Measurements from ENCODE around the gene USP14. TPM values are rescaled to one million over a fixed set of nuclear protein-coding genes. Genes with fewer than 3 reads are reported as not detected.

The USP14 gene
- polyA plus RNA-seq, 3 donors: 57.1 to 69.6 (median 62.5) TPM

DNA sequence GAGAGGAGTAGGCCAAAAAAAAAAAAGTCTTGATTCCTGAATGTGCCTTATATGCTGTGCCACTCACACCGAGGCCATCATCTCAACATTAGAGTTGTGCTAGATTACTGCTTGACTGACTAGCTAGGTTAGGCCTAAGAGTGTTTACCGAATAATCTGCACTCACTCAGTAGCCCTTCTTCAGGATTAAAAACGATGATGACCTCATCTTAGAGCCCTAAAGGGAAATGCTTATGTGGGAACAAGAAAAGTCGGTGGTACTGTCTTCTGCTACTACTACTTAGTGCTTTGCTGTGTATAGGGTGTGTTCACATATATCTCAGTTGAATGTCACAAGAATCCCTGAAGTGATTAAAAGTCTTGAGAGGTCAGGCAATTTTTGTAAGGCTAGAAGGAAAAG, 55.1 kb downstream of the USP14 start:
- no peak for DNase-seq (ENCODE audit: extremely low read depth in 1 of 11, low read depth in 9 of 11, low spot score in 4 of 11)

DNA sequence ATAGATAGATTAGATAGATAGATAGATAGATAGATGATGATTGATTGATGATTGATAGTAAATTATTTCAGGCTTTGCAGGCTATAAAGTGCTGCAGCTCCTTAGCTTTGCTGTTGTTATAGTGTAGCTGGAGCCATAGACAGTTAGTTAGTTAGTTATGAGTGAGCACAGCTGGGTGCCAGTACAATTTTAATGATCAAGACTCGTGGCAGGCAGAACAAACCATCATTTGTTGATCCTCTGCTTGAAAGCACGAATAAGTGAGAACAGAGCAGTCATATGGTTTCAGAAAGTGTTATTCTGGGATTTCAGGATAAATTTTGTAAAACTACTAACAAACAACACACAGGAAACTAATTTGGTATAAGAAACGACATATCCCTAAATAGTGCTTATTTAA, 55.6 kb downstream of the USP14 start:
- no peak for DNase-seq (ENCODE audit: extremely low read depth in 1 of 11, low read depth in 9 of 11, low spot score in 4 of 11)

DNA sequence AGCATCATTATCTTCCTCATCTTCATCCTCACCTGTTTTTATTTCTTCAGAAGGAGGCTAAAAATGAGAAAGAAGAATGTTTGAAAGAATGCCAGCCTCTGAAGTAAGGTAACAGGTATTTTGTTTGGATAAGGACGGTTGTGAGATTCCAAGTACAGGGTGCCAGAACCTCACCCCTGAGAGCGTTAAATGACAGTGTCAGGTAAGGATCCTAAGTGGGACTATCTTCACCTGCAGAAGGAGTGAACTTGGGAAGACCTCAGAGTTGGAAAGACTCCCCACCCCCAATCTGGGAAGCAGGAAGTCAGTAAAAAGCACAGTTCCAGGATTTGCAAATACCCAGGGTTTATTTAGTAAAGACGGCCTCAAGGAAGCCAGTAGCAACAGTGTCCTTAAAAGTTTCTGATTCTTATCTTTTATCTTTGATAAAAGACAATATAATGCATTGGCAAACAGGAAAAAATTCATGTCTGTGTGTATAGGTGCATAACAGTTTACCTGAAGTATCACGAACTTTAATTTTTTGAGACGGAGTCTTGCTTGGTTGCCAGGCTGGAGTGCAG, 57.2 kb downstream of the USP14 start:
- DNase-seq (ENCODE audit: extremely low read depth in 1 of 11, low read depth in 9 of 11, low spot score in 4 of 11): no peak

DNA sequence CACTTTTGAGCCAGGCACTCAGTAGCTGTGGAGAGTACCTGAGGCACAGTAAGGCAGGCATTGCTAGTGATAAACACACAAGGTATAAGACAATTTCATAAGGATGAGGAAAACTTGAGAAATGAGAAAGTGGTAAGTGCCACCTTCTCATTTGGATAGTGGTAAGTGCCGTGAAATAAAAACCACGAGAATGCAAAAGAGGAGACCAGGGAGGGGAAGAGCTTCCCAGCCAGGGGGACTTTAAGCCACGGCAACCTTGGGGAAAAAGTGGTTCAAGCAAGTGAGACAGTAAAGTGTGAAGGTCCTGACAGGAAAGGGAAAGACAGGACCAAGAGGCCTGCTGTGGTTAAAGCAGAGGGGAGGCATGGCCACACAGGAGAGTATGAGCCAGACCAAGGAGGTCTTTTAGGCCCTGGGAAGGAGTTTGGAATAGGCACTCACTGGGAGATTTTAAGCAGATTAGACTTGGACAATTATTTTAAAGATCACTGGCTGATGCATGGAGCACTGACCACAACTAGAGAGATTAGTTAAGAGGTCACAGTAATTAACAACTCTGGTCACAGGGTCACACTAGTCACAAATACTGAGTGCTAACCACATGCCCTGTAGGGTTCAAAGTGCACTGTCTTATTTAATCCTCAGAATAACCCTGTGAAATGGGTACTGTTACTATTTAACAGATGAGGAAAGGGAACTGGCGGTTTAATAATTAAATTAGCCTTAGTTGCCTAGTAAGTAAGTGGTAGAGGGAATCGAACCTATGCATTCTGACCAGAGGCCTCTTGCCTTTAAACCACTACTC, 59.4 kb downstream of the USP14 start:
- peak in 1 of 11 donors; percentile 2 for DNase-seq (ENCODE audit: extremely low read depth in 1 of 11, low read depth in 9 of 11, low spot score in 4 of 11)

DNA sequence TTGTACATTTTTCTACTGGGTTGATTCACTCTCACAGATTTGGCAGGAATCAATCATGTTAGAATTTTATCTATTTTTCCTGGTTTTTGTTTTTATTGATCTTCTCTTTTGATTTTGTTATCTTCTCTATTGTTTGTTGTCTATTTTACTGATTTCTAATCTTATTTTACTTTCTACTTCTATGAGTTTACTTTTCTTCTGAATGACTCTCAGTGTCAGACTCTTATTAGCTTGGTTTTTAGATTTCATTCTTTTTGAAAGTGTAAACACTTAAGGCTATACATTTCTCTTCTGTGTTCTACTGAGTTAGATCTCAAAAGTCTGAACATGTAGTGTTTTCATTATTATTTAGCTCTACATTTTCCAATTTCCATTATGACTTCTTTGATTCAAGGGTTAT, 62.4 kb downstream of the USP14 start:
- DNase-seq (ENCODE audit: extremely low read depth in 1 of 11, low read depth in 9 of 11, low spot score in 4 of 11): no peak

- DNase-seq (ENCODE audit: extremely low read depth in 1 of 11, low read depth in 9 of 11, low spot score in 4 of 11): no peak
These were observed 67.4 kb downstream of the USP14 start for GRCh38 chr18:225745-226144.

- DNase-seq (ENCODE audit: extremely low read depth in 1 of 11, low read depth in 9 of 11, low spot score in 4 of 11): no peak
These were observed 69.0 kb downstream of the USP14 start for GRCh38 chr18:227374-227773.

- no peak for DNase-seq (ENCODE audit: extremely low read depth in 1 of 11, low read depth in 9 of 11, low spot score in 4 of 11)
These were observed 69.5 kb downstream of the USP14 start for GRCh38 chr18:227902-228301.

DNA sequence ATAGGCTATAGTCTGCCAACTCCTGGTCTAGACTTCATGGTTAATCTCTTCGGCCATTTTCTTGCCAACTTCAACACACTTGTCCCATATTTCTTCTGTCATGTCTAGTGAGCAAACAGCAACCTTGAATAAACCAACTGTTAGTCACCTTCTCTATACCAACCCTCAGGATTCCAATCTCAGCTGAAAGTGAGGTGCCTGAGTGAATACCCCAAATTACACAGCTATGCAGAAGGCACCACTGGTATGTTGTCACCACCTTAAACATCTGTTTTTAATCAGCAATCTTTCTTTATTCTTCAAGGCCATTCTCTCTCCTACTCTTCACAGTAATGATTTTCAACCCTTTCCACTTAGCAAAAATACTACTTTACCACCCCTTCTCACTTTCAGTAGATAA, 70.2 kb downstream of the USP14 start:
- DNase-seq (ENCODE audit: extremely low read depth in 1 of 11, low read depth in 9 of 11, low spot score in 4 of 11): no peak

DNA sequence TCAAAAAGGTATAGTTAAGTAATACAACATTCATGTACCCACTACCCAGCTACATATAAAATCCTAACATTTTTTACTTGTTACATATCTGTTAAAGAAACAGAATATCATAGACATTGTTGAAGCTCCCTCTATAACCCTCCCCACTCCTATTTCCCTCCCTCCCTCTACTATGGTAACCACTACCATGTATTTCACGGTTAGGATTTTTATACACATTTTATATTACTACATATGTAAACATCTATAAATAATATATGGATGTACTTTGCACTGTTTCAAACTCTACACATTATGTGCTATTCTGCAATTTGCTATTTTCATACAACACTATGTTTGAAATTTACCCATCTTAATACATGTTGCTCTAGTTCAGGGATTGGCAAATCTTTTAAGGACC, 73.2 kb downstream of the USP14 start:
- no peak for DNase-seq (ENCODE audit: extremely low read depth in 1 of 11, low read depth in 9 of 11, low spot score in 4 of 11)

- DNase-seq (ENCODE audit: extremely low read depth in 1 of 11, low read depth in 9 of 11, low spot score in 4 of 11): no peak
These were observed 81.8 kb downstream of the USP14 start for GRCh38 chr18:240175-240574.

- no peak for DNase-seq (ENCODE audit: extremely low read depth in 1 of 11, low read depth in 9 of 11, low spot score in 4 of 11)
These were observed 87.0 kb downstream of the USP14 start for GRCh38 chr18:245282-245847.

DNA sequence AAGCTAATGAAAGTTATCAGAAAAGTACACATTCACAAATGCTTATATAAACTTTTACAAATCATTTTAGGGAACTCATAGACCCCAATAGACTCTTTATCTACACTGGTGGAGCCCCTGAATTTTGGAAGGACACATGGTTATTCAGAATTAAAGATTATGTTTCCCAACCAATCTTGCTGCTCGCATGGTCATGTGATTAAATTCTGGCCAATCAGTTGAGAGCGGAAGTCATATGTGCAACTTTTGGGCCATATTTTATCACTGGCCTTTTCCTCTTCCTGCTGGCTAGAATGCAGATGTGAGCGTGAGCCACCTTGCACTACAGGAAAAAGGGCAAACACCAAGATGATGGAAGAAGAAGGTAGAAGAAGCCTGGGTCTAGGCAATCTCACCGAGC, 89.7 kb downstream of the USP14 start:
- no peak for DNase-seq (ENCODE audit: extremely low read depth in 1 of 11, low read depth in 9 of 11, low spot score in 4 of 11)

- no peak for DNase-seq (ENCODE audit: extremely low read depth in 1 of 11, low read depth in 9 of 11, low spot score in 4 of 11)
These were observed 92.3 kb downstream of the USP14 start for GRCh38 chr18:250685-251084.

GRCh38 chr18:251572-251971, 93.2 kb downstream of the USP14 start:
- DNase-seq (ENCODE audit: extremely low read depth in 1 of 11, low read depth in 9 of 11, low spot score in 4 of 11): no peak

DNA sequence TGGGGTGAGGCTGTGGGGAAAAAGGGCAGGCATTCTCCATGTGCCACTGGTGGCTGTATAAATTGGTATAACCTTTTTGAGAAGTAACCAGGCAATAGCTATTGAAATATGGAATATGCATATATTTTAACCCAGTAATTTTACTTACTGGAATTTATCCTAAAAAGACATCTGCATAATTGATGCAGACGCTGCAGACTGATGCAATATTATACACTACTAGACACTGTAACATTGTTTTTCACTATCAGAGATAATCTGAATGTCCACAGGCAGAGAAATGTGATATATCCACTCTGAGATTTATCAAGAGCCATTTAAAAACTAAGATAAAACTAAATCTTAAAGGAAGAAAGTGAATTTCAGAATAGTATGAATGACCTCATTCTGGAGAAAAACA, 94.8 kb downstream of the USP14 start:
- DNase-seq (ENCODE audit: extremely low read depth in 1 of 11, low read depth in 9 of 11, low spot score in 4 of 11): no peak

- DNase-seq (ENCODE audit: extremely low read depth in 1 of 11, low read depth in 9 of 11, low spot score in 4 of 11): no peak
These were observed 96.8 kb downstream of the USP14 start for GRCh38 chr18:255171-255570.

DNA sequence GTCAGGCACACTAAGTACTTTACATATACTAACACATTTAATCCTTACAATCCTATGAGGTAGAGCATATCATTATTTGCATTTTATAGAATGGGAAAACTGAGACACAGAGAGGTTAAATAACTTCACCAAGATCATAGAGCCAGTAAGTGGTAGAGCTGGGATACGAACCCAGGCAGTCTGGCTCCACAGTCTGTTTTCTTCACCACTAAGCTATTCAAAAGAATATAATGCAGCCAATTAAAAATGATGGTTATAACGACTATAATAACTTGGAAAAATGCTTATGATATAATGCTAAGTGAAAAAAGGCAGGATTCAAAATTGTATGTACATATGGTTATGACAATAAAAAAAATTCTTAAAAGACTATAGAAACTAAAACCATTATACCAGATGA, 102.2 kb downstream of the USP14 start:
- DNase-seq (ENCODE audit: extremely low read depth in 1 of 11, low read depth in 9 of 11, low spot score in 4 of 11): no peak

DNA sequence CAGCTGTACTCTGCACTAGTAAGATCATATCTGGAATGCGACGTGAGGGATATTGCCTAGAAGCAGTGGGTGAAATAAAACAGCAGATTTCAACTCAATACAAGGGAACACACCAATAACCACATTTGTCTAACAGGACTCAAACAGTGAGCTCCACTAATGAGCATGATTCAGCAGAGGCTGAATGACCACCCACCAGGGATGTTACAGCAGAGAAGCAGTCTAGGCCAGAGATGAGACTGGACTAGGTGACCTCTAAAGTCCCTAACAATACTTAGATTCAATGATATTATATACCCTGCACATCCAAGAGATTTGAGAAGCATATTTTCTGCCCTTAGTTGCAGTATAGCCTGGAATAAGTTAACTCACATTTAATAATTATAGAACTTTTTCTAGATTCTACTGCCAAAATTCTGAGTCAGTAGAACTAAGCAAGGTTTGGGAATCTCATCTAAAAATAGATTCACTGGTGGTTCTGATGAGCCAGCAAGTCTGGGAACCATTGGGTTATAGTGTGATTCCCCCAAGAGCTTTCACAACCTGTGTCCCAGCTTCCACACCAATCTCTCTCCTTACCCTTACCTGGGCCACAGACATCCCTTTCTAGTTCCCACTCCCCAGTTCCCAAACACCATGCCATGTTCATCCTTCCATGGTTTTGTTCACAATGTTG, 103.2 kb downstream of the USP14 start:
- DNase-seq (ENCODE audit: extremely low read depth in 1 of 11, low read depth in 9 of 11, low spot score in 4 of 11): no peak
